Calu3 (cell line): ENCODE results near the gene KCTD3. TPM values are rescaled to one million over a fixed set of nuclear protein-coding genes. Genes with fewer than 3 reads are reported as not detected.

Experiments used
- BruUV-seq: library from RNA; stranded (reverse); fragments of 400-500 nt; replicated peaks from 2 replicates; lab custom pipeline; 2021; lab: Mats Ljungman, UMichigan
- CTCF ChIA-PET: fragments of 300-600 bp; sonication (Branson Sonifier 250); formaldehyde crosslinking; loops from one replicate; lab custom pipeline; 2022; ENCODE audit warnings: antibody characterized with exemption; lab: Charles Lee
- DNase-seq: peaks from one replicate; pipeline ENCODE4 v3.0.0; 2022
- H3K27ac Mint-ChIP-seq: one replicate; pipeline ENCODE4 v1.8.0; 2022; ENCODE audit warnings: mixed read lengths; ENCODE audit not compliant: unreplicated experiment
- H3K27me3 Mint-ChIP-seq: one replicate; pipeline ENCODE4 v1.8.0; 2022; ENCODE audit warnings: mixed read lengths; ENCODE audit not compliant: unreplicated experiment
- H3K36me3 Mint-ChIP-seq: one replicate; pipeline ENCODE4 v1.8.0; 2022; ENCODE audit warnings: mild to moderate bottlenecking, moderate library complexity, mixed read lengths; ENCODE audit not compliant: insufficient read depth, unreplicated experiment
- H3K4me1 Mint-ChIP-seq: one replicate; pipeline ENCODE4 v1.8.0; 2022; ENCODE audit warnings: mild to moderate bottlenecking, low read depth, mixed read lengths; ENCODE audit not compliant: unreplicated experiment
- H3K4me3 Mint-ChIP-seq: one replicate; pipeline ENCODE4 v1.8.0; 2022; ENCODE audit warnings: mild to moderate bottlenecking, low read depth, moderate library complexity, mixed read lengths; ENCODE audit not compliant: unreplicated experiment
- H3K9me3 Mint-ChIP-seq: one replicate; pipeline ENCODE4 v1.8.0; 2022; ENCODE audit warnings: low read depth, mixed read lengths; ENCODE audit not compliant: unreplicated experiment
- CTCF ChIP-seq: fragments of 200-600 bp; IDR thresholded peaks from one replicate; pipeline ENCODE4 v1.8.0; 2022; ENCODE audit warnings: antibody characterized with exemption; ENCODE audit not compliant: unreplicated experiment
- intact Hi-C: fragments of 100-400 bp; cut with micrococcal nuclease; formaldehyde crosslinking; loops from one replicate; pipeline ENCODE4 v1.10.0; 2022; ENCODE audit not compliant: unreplicated experiment
- total RNA-seq: library from RNA; stranded (reverse); gene quantifications from 2 replicates; pipeline ENCODE4 v1.2.3, GENCODE V29; 2022

The KCTD3 gene
- total RNA-seq, 1 experiment from 2014 or later: 48.8 TPM

GRCh38 chr1:215542301-215542700 is 24.8 kb upstream of the KCTD3 start:
- no peak for TF ChIP-seq CTCF

GRCh38 chr1:215543191-215543606 is 23.9 kb upstream of the KCTD3 start:
- H3K9me3 Mint-ChIP-seq: no peaks in the 10 kb centered on the region
- peak overlapping the region; percentile 86 for H3K27ac Mint-ChIP-seq
- no peak for TF ChIP-seq CTCF
- DNase-seq: peak; percentile 71
- BruUV-seq: no TSS peak
- no peaks in the 10 kb centered on the region for H3K27me3 Mint-ChIP-seq
- CTCF ChIA-PET: interaction anchor here (0.6 to 1.5 kb wide), 4 partner anchors 12 to 85 kb away, joined by 3 to 4 read pairs (median 3); no protein-coding TSS in a partner anchor
- H3K4me3 Mint-ChIP-seq: peak overlapping the region; percentile 46
- intact Hi-C loops: loop anchor here (1.0 to 5.0 kb wide), 2 partner anchors 26 to 64 kb away; no protein-coding TSS in a partner anchor
- peaks cover 8% of the 10 kb centered on the region for H3K36me3 Mint-ChIP-seq
- peaks cover 44% of the 10 kb centered on the region for H3K4me1 Mint-ChIP-seq

More at GRCh38 chr1:215542301-215542700, 24.8 kb upstream of the KCTD3 start:
- H3K4me1 Mint-ChIP-seq: peaks cover 44% of the 10 kb centered on the region
- BruUV-seq: no TSS peak
- H3K27ac Mint-ChIP-seq: peak overlapping the region; percentile 86
- no peak for DNase-seq
- H3K27me3 Mint-ChIP-seq: no peaks in the 10 kb centered on the region
- H3K9me3 Mint-ChIP-seq: no peaks in the 10 kb centered on the region
- intact Hi-C loops: loop anchor here (5.0 kb wide), 1 partner anchor 65 kb away; no protein-coding TSS in a partner anchor
- CTCF ChIA-PET: interaction anchor here (1.0 kb wide), 1 partner anchor 24 kb away, joined by 3 read pairs; no protein-coding TSS in a partner anchor
- peak overlapping the region; percentile 46 for H3K4me3 Mint-ChIP-seq
- peaks cover 8% of the 10 kb centered on the region for H3K36me3 Mint-ChIP-seq

GRCh38 chr1:215543806-215544205 is 23.3 kb upstream of the KCTD3 start:
- peaks cover 44% of the 10 kb centered on the region for H3K4me1 Mint-ChIP-seq
- no peaks in the 10 kb centered on the region for H3K27me3 Mint-ChIP-seq
- H3K27ac Mint-ChIP-seq: peak overlapping the region; percentile 86
- H3K4me3 Mint-ChIP-seq: no peak overlapping the region
- peaks cover 8% of the 10 kb centered on the region for H3K36me3 Mint-ChIP-seq
- DNase-seq: no peak
- CTCF ChIA-PET: interaction anchor here (1.5 kb wide), 1 partner anchor 14 kb away, joined by 4 read pairs; no protein-coding TSS in a partner anchor
- no TSS peak for BruUV-seq
- intact Hi-C loops: loop anchor here (1.0 to 5.0 kb wide), 2 partner anchors 25 to 63 kb away; no protein-coding TSS in a partner anchor
- no peaks in the 10 kb centered on the region for H3K9me3 Mint-ChIP-seq
- TF ChIP-seq CTCF: no peak

- Mint-ChIP-seq H3K4me3 (no peak overlapping the region), H3K9me3 (no peaks in the 10 kb centered on the region), H3K27ac (no peak overlapping the region), H3K4me1 (peaks cover 43% of the 10 kb centered on the region), H3K36me3 (peaks cover 8% of the 10 kb centered on the region), H3K27me3 (no peaks in the 10 kb centered on the region)
- no peak for DNase-seq
- CTCF ChIA-PET: no interaction called here
- intact Hi-C loops: loop anchor here (5.0 kb wide), 1 partner anchor 63 kb away; no protein-coding TSS in a partner anchor
- BruUV-seq: no TSS peak
- no peak for TF ChIP-seq CTCF
Measured at GRCh38 chr1:215544566-215544965, 22.5 kb upstream of the KCTD3 start.
